AG04450 (cell line): ENCODE results near the gene PDE7B. TPM values are rescaled to one million over a fixed set of nuclear protein-coding genes. Genes with fewer than 3 reads are reported as not detected.
"Not testable (repeated sequence)": the region's sequence is repeated elsewhere in the genome, so short reads cannot be mapped to it uniquely, and the experiment has no call there.

Experiments
- CTCF ChIA-PET: fragments of 300-600, 350-600 bp; formaldehyde crosslinking; extraction: SDS; loops from one replicate; lab custom pipeline; 2022; ENCODE audit warnings: antibody characterized with exemption, inconsistent platforms; lab: Charles Lee
- POLR2A ChIA-PET: fragments of 350-600 bp; formaldehyde crosslinking; extraction: SDS; loops from one replicate; lab custom pipeline; 2021; ENCODE audit warnings: antibody characterized with exemption, inconsistent platforms; lab: Yijun Ruan, JAX
- DNase-seq: peaks from one replicate; pipeline ENCODE4 v3.0.0-alpha.2; 2011; ENCODE audit warnings: low read depth, low spot score
- H3K27ac ChIP-seq: one replicate; pipeline ENCODE4 v1.5.1; 2012; ENCODE audit warnings: low read depth, low read length, control low read depth
- H3K27me3 ChIP-seq: one replicate; pipeline ENCODE4 v1.6.0; 2012; ENCODE audit warnings: low read length; ENCODE audit not compliant: control insufficient read depth, insufficient read depth
- H3K4me3 ChIP-seq: 2 replicates; pipeline ENCODE4 v1.5.1; 2011; ENCODE audit warnings: mild to moderate bottlenecking, low read depth, low read length, control low read depth
- H3K9me3 ChIP-seq: 2 replicates; pipeline ENCODE4 v1.5.1; 2012; ENCODE audit warnings: low read length; ENCODE audit not compliant: control insufficient read depth, insufficient read depth
- CTCF ChIP-seq: IDR thresholded peaks from 2 replicates; pipeline ENCODE4 v1.5.1; 2011; ENCODE audit warnings: low read depth, low read length, control low read depth, inconsistent platforms
- polyA plus RNA-seq: library from polyadenylated mRNA; depleted of rRNA; stranded (reverse); fragments of >200 nt; gene quantifications from 2 replicates; pipeline ENCODE4 v1.2.3, GENCODE V29; 2011

The PDE7B gene
- polyA plus RNA-seq, 1 experiment: 17.4 TPM

- no peak for TF ChIP-seq CTCF
- no peak for DNase-seq
- Histone ChIP-seq H3K4me3 (no peak overlapping the region), H3K27me3 (no peaks in the 10 kb centered on the region), H3K9me3 (no peaks in the 10 kb centered on the region), H3K27ac (peak overlapping the region; percentile 40)
- CTCF ChIA-PET: interaction anchor here (1.2 kb wide), 1 partner anchor 9 kb away, joined by 5 read pairs; no protein-coding TSS in a partner anchor
- POLR2A ChIA-PET: interaction anchor here (1.5 kb wide), 1 partner anchor 10 kb away, joined by 5 read pairs; no protein-coding TSS in a partner anchor
Observed at GRCh38 chr6:136103763-136104311, 252.3 kb downstream of the PDE7B start.

GRCh38 chr6:136104556-136104955 lies 253.1 kb downstream of the PDE7B start:
- ChIA-PET CTCF (no interaction called here), POLR2A (no interaction called here)
- no peaks in the 10 kb centered on the region for H3K27me3 ChIP-seq
- H3K27ac ChIP-seq: no peak overlapping the region
- H3K4me3 ChIP-seq: no peak overlapping the region
- TF ChIP-seq CTCF: no peak
- H3K9me3 ChIP-seq: no peaks in the 10 kb centered on the region
- no peak for DNase-seq

- H3K4me3 ChIP-seq, H3K27ac ChIP-seq, H3K27me3 ChIP-seq, H3K9me3 ChIP-seq, DNase-seq, POLR2A ChIA-PET, CTCF ChIA-PET: not testable (repeated sequence)
Observed at GRCh38 chr6:136105797-136106196, 254.3 kb downstream of the PDE7B start.

- H3K9me3 ChIP-seq: no peaks in the 10 kb centered on the region
- ChIA-PET CTCF (interaction anchor here (0.8 kb wide), 1 partner anchor 602 kb away, joined by 3 read pairs; no protein-coding TSS in a partner anchor), POLR2A (no interaction called here)
- DNase-seq: no peak
- no peak overlapping the region for H3K27ac ChIP-seq
- no peaks in the 10 kb centered on the region for H3K27me3 ChIP-seq
- no peak for TF ChIP-seq CTCF
- H3K4me3 ChIP-seq: no peak overlapping the region
Observed at GRCh38 chr6:136108361-136108945, 257.0 kb downstream of the PDE7B start.

- TF ChIP-seq CTCF: no peak
- DNase-seq: no peak
- H3K9me3 ChIP-seq: no peaks in the 10 kb centered on the region
- no peak overlapping the region for H3K4me3 ChIP-seq
- H3K27me3 ChIP-seq: no peaks in the 10 kb centered on the region
- no peak overlapping the region for H3K27ac ChIP-seq
- POLR2A ChIA-PET: no interaction called here
- CTCF ChIA-PET: no interaction called here
Observed at GRCh38 chr6:136111831-136112230, 260.3 kb downstream of the PDE7B start.
